Fibroblast of the conjunctiva (primary cell): ENCODE results near the gene MT1HL1.

Source experiments
- DNase-seq: peaks from one replicate; pipeline ENCODE4 v3.0.0-alpha.2; 2010; ENCODE audit warnings: low read depth

MT1HL1 gene

GRCh38 chr1:237004116-237004515, at the start of gene MT1HL1:
TSS of gene MT1HL1 (minus strand) at chr1:237004441. CDS start at chr1:237004372, 69 bp downstream.
- DNase-seq: no peak

GRCh38 chr1:237050915-237051314, 46.7 kb upstream of the MT1HL1 start:
- DNase-seq: no peak

- DNase-seq: no peak
Measured at GRCh38 chr1:237050185-237050584, 45.9 kb upstream of the MT1HL1 start.

- no peak for DNase-seq
Measured at GRCh38 chr1:237048803-237049202, 44.6 kb upstream of the MT1HL1 start.

GRCh38 chr1:237045278-237046016, 41.2 kb upstream of the MT1HL1 start:
- no peak for DNase-seq

GRCh38 chr1:237043846-237044636, 39.8 kb upstream of the MT1HL1 start:
- DNase-seq: no peak

GRCh38 chr1:237042892-237043576, 38.8 kb upstream of the MT1HL1 start:
- DNase-seq: no peak

- DNase-seq: no peak
Measured at GRCh38 chr1:237042526-237042891, 38.3 kb upstream of the MT1HL1 start.

- DNase-seq: no peak
Measured at GRCh38 chr1:237041795-237042525, 37.7 kb upstream of the MT1HL1 start, which contains the start of gene RYR2. TSS of gene RYR2 (plus strand) at chr1:237042184. CDS start at chr1:237042522, 338 bp downstream.

GRCh38 chr1:237041461-237041794, 37.2 kb upstream of the MT1HL1 start:
- no peak for DNase-seq

GRCh38 chr1:237040823-237041222, 36.6 kb upstream of the MT1HL1 start:
- DNase-seq: no peak

- no peak for DNase-seq
Measured at GRCh38 chr1:237038211-237038610, 34.0 kb upstream of the MT1HL1 start.

GRCh38 chr1:237035759-237036158, 31.5 kb upstream of the MT1HL1 start:
- no peak for DNase-seq

- DNase-seq: no peak
Measured at GRCh38 chr1:237033804-237034203, 29.6 kb upstream of the MT1HL1 start.

GRCh38 chr1:237033061-237033460, 28.8 kb upstream of the MT1HL1 start:
- no peak for DNase-seq

GRCh38 chr1:237032029-237032428, 27.8 kb upstream of the MT1HL1 start:
- DNase-seq: no peak

GRCh38 chr1:237031480-237031879, 27.2 kb upstream of the MT1HL1 start:
- DNase-seq: no peak

GRCh38 chr1:237029850-237030535, 25.8 kb upstream of the MT1HL1 start:
- DNase-seq: no peak

GRCh38 chr1:237029240-237029639, 25.0 kb upstream of the MT1HL1 start:
- no peak for DNase-seq

- no peak for DNase-seq
Measured at GRCh38 chr1:237025358-237026074, 21.3 kb upstream of the MT1HL1 start.

GRCh38 chr1:237018896-237019295, 14.7 kb upstream of the MT1HL1 start:
- DNase-seq: no peak
